ENCODE results near the gene ADD1.
"Not testable (repeated sequence)": the region's sequence is repeated elsewhere in the genome, so short reads cannot be mapped to it uniquely, and the experiment has no call there.

The ADD1 gene

GRCh38 chr4:2938906-2939305 is 95.3 kb downstream of the ADD1 start:
- no peaks in the 10 kb centered on the region for H3K9me3 Mint-ChIP-seq
- peaks cover 23% of the 10 kb centered on the region for H3K4me1 Mint-ChIP-seq (ENCODE audit: low read depth)
- DNase-seq (ENCODE audit: low spot score) = no peak
- H3K36me3 Mint-ChIP-seq (ENCODE audit: low read depth) = peaks cover 54% of the 10 kb centered on the region
- H3K27me3 Mint-ChIP-seq (ENCODE audit: low read depth) = no peaks in the 10 kb centered on the region
- H3K27ac Mint-ChIP-seq = peak overlapping the region; percentile 11
- no peak overlapping the region for H3K4me3 Mint-ChIP-seq

- H3K36me3 Mint-ChIP-seq (ENCODE audit: low read depth) = peaks cover 59% of the 10 kb centered on the region
- peak overlapping the region; percentile 11 for H3K27ac Mint-ChIP-seq
- no peak for DNase-seq (ENCODE audit: low spot score)
- H3K4me3 Mint-ChIP-seq = no peak overlapping the region
- H3K4me1 Mint-ChIP-seq (ENCODE audit: low read depth) = peaks cover 23% of the 10 kb centered on the region
- no peaks in the 10 kb centered on the region for H3K9me3 Mint-ChIP-seq
- no peaks in the 10 kb centered on the region for H3K27me3 Mint-ChIP-seq (ENCODE audit: low read depth)
These were observed 96.0 kb downstream of the ADD1 start for GRCh38 chr4:2939383-2940243.

GRCh38 chr4:2940267-2941137 is 96.9 kb downstream of the ADD1 start:
- Mint-ChIP-seq H3K9me3 (no peaks in the 10 kb centered on the region), H3K4me3 (no peak overlapping the region), H3K36me3 (ENCODE audit: low read depth) (peaks cover 61% of the 10 kb centered on the region), H3K27me3 (ENCODE audit: low read depth) (no peaks in the 10 kb centered on the region), H3K27ac (peak overlapping the region; percentile 49), H3K4me1 (ENCODE audit: low read depth) (peaks cover 21% of the 10 kb centered on the region)
- DNase-seq (ENCODE audit: low spot score) = no peak

- Mint-ChIP-seq H3K9me3 (no peaks in the 10 kb centered on the region), H3K4me1 (ENCODE audit: low read depth) (peaks cover 12% of the 10 kb centered on the region), H3K36me3 (ENCODE audit: low read depth) (peaks cover 65% of the 10 kb centered on the region), H3K27me3 (ENCODE audit: low read depth) (no peaks in the 10 kb centered on the region), H3K4me3 (no peak overlapping the region), H3K27ac (no peak overlapping the region)
- no peak for DNase-seq (ENCODE audit: low spot score)
These were observed 97.7 kb downstream of the ADD1 start for GRCh38 chr4:2941138-2942036.

- Mint-ChIP-seq H3K4me3 (no peak overlapping the region), H3K36me3 (ENCODE audit: low read depth) (peaks cover 66% of the 10 kb centered on the region), H3K9me3 (no peaks in the 10 kb centered on the region), H3K27me3 (ENCODE audit: low read depth) (no peaks in the 10 kb centered on the region), H3K27ac (no peak overlapping the region), H3K4me1 (ENCODE audit: low read depth) (peaks cover 5% of the 10 kb centered on the region)
- no peak for DNase-seq (ENCODE audit: low spot score)
These were observed 98.4 kb downstream of the ADD1 start for GRCh38 chr4:2942037-2942531.

GRCh38 chr4:2942532-2943363 is 99.1 kb downstream of the ADD1 start:
- H3K36me3 Mint-ChIP-seq (ENCODE audit: low read depth) = peaks cover 67% of the 10 kb centered on the region
- H3K27me3 Mint-ChIP-seq (ENCODE audit: low read depth) = no peaks in the 10 kb centered on the region
- H3K4me3 Mint-ChIP-seq = no peak overlapping the region
- no peaks in the 10 kb centered on the region for H3K9me3 Mint-ChIP-seq
- no peak for DNase-seq (ENCODE audit: low spot score)
- no peak overlapping the region for H3K27ac Mint-ChIP-seq
- peaks cover 3% of the 10 kb centered on the region for H3K4me1 Mint-ChIP-seq (ENCODE audit: low read depth)

GRCh38 chr4:2943364-2944090 is 99.9 kb downstream of the ADD1 start:
- H3K27me3 Mint-ChIP-seq (ENCODE audit: low read depth) = no peaks in the 10 kb centered on the region
- no peak overlapping the region for H3K4me3 Mint-ChIP-seq
- H3K27ac Mint-ChIP-seq = no peak overlapping the region
- H3K9me3 Mint-ChIP-seq = no peaks in the 10 kb centered on the region
- H3K36me3 Mint-ChIP-seq (ENCODE audit: low read depth) = peaks cover 68% of the 10 kb centered on the region
- H3K4me1 Mint-ChIP-seq (ENCODE audit: low read depth) = peaks cover 3% of the 10 kb centered on the region
- DNase-seq (ENCODE audit: low spot score) = no peak

GRCh38 chr4:2944091-2944482 is 100.4 kb downstream of the ADD1 start:
- Mint-ChIP-seq H3K9me3 (no peaks in the 10 kb centered on the region), H3K27ac (no peak overlapping the region)

GRCh38 chr4:2944586-2945526 is 101.2 kb downstream of the ADD1 start:
- Mint-ChIP-seq H3K27me3 (ENCODE audit: low read depth) (no peaks in the 10 kb centered on the region), H3K36me3 (ENCODE audit: low read depth) (peaks cover 68% of the 10 kb centered on the region), H3K27ac (no peak overlapping the region), H3K4me1 (ENCODE audit: low read depth) (peaks cover 4% of the 10 kb centered on the region), H3K4me3 (no peak overlapping the region), H3K9me3 (no peaks in the 10 kb centered on the region)
- no peak for DNase-seq (ENCODE audit: low spot score)

More at GRCh38 chr4:2944091-2944482, 100.4 kb downstream of the ADD1 start:
- Mint-ChIP-seq H3K4me1 (ENCODE audit: low read depth) (peaks cover 3% of the 10 kb centered on the region), H3K27me3 (ENCODE audit: low read depth) (no peaks in the 10 kb centered on the region), H3K36me3 (ENCODE audit: low read depth) (peaks cover 68% of the 10 kb centered on the region), H3K4me3 (no peak overlapping the region)
- DNase-seq (ENCODE audit: low spot score) = no peak

GRCh38 chr4:2945619-2946604 is 102.3 kb downstream of the ADD1 start:
- H3K9me3 Mint-ChIP-seq; DNase-seq (ENCODE audit: low spot score); H3K4me1 Mint-ChIP-seq (ENCODE audit: low read depth); H3K27ac Mint-ChIP-seq; H3K27me3 Mint-ChIP-seq (ENCODE audit: low read depth); H3K4me3 Mint-ChIP-seq: not testable (repeated sequence)
- peaks cover 69% of the 10 kb centered on the region for H3K36me3 Mint-ChIP-seq (ENCODE audit: low read depth)

All from T-helper 2 cell treated with Interferon-gamma antibody and Interleukin-4, amounts not matched to agents 5 μg/mL and 100 μg/mL, for 36 hours (primary cell).